Uterine smooth muscle cell (primary cell): ENCODE results near the gene HOXB6. TPM values are rescaled to one million over a fixed set of nuclear protein-coding genes. Genes with fewer than 3 reads are reported as not detected.

Experiments
- total RNA-seq: library from RNA; depleted of rRNA; stranded (reverse); fragments of >200 nt; gene quantifications from 2 replicates; pipeline ENCODE4 v1.2.3, GENCODE V29; 2014

The HOXB6 gene
- 0.62 and 0.77 TPM in 2 replicates for total RNA-seq

DNA sequence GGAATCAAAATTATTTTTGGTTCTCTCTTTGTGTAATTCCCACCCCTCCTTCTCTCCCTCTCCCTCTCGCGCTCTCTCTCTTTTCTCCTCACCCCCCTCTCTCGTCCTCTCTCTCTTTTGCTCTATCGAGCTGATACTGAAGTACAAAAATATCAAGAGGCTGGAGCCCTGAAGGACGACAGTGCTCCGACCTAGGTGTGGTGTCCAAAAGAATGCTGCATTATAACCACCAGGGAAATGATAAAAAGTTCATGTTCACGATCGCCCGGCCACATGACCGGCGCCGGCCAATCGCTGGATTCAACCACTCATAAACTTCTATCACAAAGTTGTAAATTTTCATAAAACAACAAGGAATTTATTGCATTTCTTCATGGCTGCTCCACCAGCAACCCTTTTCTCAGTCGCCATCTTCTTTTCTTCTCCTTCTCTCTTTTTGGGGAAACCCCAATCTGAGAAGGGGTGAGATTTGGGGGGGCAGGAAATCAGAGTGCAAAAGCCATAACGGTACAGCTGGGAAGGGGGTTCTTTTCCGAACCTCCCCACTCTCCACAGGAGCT is at the start of gene HOXB6:
HOXB6 (minus strand) TSS at position 217 of the 560 bp plus-strand sequence. CDS start 6,836 bp downstream, outside the sequence.

DNA sequence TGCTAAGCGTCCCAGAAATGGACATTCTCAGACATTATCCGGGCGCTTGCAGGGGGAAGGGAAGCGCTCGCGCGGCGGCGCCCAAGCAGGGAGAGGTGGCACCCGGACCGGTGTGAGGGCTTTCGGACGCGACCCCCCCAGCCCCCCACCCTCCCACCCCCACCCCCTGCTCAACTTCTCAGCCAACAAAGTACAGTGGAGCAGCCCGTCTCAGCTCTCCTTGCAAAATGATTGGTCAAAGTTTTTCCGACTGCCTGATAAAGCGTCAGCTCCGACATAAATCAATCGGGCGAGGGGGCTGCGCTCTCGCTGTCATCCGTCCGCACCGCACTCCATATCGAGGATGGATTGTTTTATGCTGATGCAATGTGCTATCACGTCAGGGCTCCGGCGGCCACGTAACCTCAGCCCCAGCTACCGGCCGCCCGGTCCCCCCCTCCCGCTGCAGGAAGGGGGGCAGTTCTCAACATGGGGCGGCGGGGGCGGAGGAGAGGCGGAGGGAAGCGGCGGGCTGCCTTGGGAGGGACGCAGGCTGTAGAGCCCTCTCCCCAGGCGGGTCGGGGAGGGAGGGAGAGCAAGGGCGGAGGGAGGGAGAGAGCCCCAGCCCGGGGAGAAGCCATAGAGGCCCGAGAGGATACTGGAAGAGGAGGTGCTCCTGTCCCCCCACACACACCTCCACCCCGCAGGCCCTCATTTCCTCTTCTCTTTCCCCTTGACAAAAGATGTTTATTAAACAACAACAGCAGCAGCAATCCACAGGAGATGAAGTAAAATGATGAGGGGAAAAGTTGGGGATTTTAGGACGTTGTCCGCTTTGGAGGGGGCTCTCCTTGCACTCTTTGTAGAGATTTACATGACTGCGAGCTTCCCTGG is 21.7 kb upstream of the HOXB6 start, which contains the start of gene HOXB9:
HOXB9 (minus strand) TSS at position 114 of the 873 bp plus-strand sequence; CDS start at position 25, 89 bp downstream.

DNA sequence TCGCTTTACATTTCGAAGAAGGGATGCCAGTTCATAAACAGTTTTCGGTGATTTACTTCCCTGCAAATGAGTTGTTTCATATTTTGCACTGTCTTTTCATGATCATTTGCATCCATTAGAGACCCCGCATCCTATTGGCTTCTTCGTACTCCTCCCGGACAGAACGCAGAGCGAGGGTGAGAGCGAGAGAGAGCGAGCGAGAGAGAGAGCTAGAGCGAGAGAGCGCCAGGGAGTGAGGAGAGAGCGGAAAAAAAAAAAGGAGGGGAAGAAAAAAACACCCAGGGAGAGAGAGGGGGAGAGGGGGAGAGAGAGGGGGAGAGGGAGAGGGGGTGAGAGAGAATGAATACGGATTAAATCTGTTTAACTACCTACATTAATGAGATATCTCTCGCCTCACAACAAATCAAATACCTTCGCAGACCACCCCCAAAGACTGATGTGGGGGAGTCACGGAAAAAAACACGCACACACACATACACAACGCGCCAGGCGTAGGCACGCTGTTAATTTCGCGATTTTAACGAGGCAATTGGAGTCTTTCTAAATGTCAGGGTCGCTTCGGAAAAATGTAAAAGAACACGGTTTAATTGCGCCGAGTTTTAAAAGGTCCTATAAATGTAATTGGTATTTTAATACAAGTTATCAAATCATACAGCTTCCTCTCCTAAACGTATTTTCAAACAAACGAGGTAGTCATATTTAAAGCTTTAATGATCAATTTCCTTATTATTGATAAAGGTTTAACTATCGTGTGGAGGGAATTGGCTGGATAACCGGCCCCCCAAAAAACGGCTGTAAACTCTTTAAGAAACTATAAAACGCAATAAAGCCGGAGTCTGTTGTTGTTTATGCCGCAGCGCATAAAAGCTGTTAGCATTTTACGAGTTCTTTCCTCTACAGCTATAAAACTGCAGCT is 10.5 kb upstream of the HOXB6 start, which contains the start of gene HOXB8:
HOXB8 (minus strand) TSS at position 246 of the 916 bp plus-strand sequence. CDS start 588 bp downstream, outside the sequence.

DNA sequence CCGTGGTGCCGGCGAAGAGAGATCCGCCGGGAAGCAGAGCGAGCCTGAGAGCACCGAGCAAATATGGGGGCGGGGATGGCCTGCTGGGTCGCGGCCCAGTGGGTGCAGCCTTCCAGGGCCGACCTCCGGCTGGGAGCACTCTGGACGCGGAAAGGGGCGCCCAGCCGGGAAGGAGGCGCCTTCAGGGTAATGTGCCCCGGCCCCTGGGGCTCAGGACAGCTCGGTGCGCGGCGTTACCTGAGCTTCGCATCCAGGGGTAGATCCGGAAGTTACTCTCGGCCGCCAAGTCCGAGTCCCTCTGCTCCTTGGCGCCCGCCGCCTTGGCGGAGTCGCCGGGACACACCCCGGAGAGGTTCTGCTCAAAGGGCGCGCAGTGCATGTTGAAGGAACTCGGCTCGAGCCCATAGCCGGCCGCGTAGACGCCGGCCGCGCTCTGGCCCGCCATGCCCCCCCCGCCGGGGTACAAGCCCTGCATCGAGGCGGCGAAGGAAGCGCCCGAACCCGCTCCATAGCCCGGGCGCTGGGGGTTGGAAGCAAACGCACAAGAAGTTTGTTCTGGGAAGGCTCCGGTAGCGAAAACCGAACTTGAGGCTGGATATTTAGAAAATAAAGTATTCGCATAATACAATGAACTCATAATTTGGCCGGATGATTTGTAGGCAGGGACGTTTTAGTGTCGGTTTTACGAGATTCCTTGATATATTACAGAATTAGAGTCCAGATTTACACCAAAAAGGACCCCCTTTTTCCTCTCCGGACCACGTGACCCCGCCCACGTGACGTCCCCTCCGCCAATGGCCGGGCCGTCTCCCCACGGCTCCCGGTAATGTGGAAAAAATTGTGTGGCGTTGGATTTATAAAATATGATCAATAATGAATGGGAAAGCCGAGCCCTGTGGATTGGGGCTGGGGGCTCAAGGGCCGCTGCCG is 5.8 kb upstream of the HOXB6 start, which contains the start of gene HOXB7:
HOXB7 (minus strand) TSS at position 736 of the 930 bp plus-strand sequence; CDS start at position 637, 99 bp downstream.

DNA sequence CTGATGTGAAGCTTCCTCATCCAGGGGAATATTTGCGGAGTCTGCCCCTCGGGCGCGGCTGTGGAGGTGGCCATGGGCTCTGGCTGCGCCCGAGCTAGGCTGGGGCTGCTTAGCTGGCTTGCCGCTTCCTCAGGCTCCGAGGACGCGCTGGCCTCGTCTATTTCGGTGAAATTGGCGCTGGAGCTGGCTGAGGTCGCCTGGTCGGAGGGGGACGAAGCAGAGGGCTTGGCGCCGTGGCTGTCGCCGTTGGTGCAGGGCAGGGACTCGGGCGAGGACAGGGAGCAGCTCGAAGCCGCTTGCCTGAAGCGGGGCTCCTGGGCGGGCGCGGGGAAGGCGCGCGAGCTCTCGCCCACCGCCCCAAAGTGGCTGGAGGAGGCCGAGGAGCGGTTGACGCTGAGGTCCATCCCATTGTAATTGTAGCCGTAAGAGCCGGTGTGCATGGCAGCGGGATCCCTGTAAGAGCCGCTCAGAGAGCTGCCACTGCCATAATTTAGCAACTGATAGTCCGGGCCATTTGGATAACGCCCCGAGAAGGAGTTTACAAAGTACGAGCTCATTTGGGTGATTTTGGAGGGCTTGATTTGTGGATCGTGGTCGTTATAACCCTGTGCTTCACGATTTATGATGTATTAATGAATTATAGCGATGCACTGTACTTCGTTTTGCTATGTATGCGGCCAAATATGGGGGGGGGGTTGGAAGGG is 11.5 kb downstream of the HOXB6 start, which contains the start of gene HOXB5:
HOXB5 (minus strand) TSS at position 654 of the 704 bp plus-strand sequence; CDS start at position 557, 97 bp downstream.

DNA sequence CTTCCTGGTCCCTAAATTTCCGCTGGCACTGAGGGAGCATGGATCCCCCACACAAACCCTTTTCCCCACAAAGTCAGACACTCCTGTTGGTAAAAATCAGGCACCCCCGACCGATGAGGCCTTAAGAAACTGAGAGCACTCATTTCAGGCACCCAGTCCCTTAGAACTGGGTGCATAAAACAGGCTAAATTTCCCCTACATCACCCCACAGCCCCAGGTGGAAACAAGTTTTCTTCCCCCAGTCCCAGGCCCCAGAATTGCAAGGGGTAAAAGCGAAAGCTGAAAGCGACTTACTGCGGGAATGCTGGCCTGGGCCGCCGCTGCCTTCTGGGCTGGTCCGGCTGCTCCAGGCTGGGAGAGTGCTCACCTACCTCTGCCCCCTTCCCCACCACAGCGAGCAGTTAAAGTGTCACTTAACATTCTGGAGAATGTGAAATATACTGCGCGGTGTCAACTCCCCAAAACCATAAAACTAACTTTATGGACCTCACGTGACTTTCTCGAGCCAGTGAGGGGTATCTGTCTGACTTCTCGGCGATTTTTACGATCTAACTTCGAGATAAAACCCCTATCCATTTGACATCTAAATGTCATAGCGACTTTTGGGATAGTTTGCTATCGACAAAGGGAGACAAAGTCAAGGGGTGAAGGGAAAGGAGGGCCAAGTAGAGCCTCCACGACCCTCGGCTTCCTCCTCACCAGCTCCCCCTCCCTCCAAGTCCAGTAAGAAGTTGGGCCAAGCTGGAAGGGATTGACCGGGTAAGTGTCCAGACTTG is 14.8 kb downstream of the HOXB6 start, which contains the start of gene HOXB3:
HOXB3 (minus strand) TSS at position 411 of the 776 bp plus-strand sequence. CDS start 37,767 bp downstream, outside the sequence.

DNA sequence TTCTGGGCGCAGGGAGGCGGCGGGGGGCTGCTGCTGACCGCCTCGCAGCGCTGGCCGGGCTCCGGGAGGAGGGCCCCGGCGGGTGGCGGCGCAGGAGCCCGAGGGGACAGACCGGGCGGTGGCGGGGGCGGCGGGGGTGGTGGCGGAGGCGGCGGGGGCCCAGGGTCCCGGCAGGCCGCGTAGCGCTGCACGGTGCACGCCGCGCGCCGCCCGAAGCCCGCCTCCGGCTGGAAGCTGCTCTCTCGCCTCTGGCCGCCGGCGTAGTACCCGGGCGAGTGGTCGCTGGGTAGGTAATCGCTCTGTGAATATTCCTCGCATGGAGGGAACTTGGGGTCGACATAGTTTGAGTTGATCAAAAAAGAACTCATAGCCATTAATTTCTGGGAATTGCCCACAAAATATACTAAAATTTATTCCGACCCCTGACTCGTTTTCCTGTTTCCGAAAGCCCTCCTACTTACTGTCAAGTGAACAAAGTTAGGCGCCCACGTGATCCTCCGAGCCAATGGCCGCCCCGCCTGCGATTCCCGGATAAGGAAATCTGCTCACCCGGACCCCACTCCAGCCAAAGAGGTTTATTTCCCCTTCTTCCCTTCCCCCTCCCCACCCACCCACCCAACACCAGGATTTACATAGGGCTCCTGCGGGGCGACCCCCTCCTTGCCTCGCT is 26.7 kb downstream of the HOXB6 start, which contains the start of gene HOXB4:
HOXB4 (minus strand) TSS at position 405 of the 670 bp plus-strand sequence; CDS start at position 374, 31 bp downstream.

Other genes with a start within 250 kb of the HOXB6 start
- not detected in 2 replicates for gene SKAP1, start 174.8 kb downstream of the HOXB6 start, total RNA-seq
- gene HOXB1, start 74.0 kb downstream of the HOXB6 start, total RNA-seq = not detected in 2 replicates
- 8.0 and 8.6 TPM in 2 replicates for gene HOXB2, start 59.9 kb downstream of the HOXB6 start, total RNA-seq
- gene HOXB4, start 26.6 kb downstream of the HOXB6 start, total RNA-seq = 1.00 and 1.1 TPM in 2 replicates
- gene HOXB3, start 14.7 kb downstream of the HOXB6 start, total RNA-seq = 3.0 and 4.0 TPM in 2 replicates
- not detected in 2 replicates for gene HOXB5, start 11.2 kb downstream of the HOXB6 start, total RNA-seq
- 1.4 and 1.7 TPM in 2 replicates for gene HOXB7, start 6.0 kb upstream of the HOXB6 start, total RNA-seq
- gene HOXB8, start 10.3 kb upstream of the HOXB6 start, total RNA-seq = 0.22 TPM in 1 of 2 replicates, not detected in the other
- not detected in 2 replicates for gene HOXB9, start 21.4 kb upstream of the HOXB6 start, total RNA-seq
- gene PRAC1, start 117.5 kb upstream of the HOXB6 start, total RNA-seq = not detected in 2 replicates
- not detected in 2 replicates for gene PRAC2, start 118.2 kb upstream of the HOXB6 start, total RNA-seq
- not detected in 2 replicates for gene HOXB13, start 123.8 kb upstream of the HOXB6 start, total RNA-seq
- gene TTLL6, start 212.2 kb upstream of the HOXB6 start, total RNA-seq = not detected in 2 replicates
- 52.5 and 53.5 TPM in 2 replicates for gene CALCOCO2, start 226.0 kb upstream of the HOXB6 start, total RNA-seq